HepG2 (cell line): ENCODE measurements around the gene SMIM41. TPM values are rescaled to one million over a fixed set of nuclear protein-coding genes. Genes with fewer than 3 reads are reported as not detected.
A peak's percentile ranks its signal among the peaks of the same experiment; 100 is the strongest.

Experiments
- ATAC-seq: fragments of 200-7000 bp; cut with Tn5 transposase; 3 replicates; pipeline ENCODE4 v1.9.1; 2020; ENCODE audit warnings: mild to moderate bottlenecking, moderate library complexity
- BruUV-seq: library from RNA; stranded (reverse); fragments of 400-500 nt; replicated peaks from 2 replicates; lab custom pipeline; 2021; lab: Mats Ljungman, UMichigan
- CTCF ChIA-PET: fragments of 300-600 bp; formaldehyde crosslinking; extraction: SDS; loops from one replicate; lab custom pipeline; 2021; ENCODE audit warnings: low total read pairs, inconsistent platforms, low intra/inter-chr PET ratio; lab: Yijun Ruan, JAX
- POLR2A ChIA-PET: fragments of 350-600 bp; sonication (Branson Sonifier 250); formaldehyde crosslinking; loops from one replicate; lab custom pipeline; 2020; ENCODE audit warnings: antibody characterized with exemption, inconsistent platforms; lab: Yijun Ruan, JAX
- DNase-seq: peaks from one replicate; pipeline ENCODE4 v3.0.0-alpha.2; 2015; ENCODE audit warnings: low spot score
- FAIRE-seq: peaks from 3 replicates; lab custom pipeline; 2011; peaks lifted over from hg19 to GRCh38; lab: Jason Lieb, UNC
- H2AFZ ChIP-seq: one replicate; pipeline ENCODE4 v1.6.1; 2011; ENCODE audit warnings: low read length, inconsistent platforms
- H3K27ac ChIP-seq: fragments of 300-600 bp; 3 replicates; pipeline ENCODE4 v1.8.0; 2011; ENCODE audit warnings: mixed run types, mild to moderate bottlenecking, mixed read lengths, low read length, inconsistent platforms; ENCODE audit not compliant: insufficient read depth; ENCODE audit errors: extremely low read length
- H3K27me3 ChIP-seq, 2 experiments: fragments of 200-600 bp in 1 of 2; 2 replicates in 1 of 2; 3 replicates in 1 of 2; pipeline versions ENCODE4 v1.6.0 to v1.8.0; 2011; ENCODE audit warnings: low read length in 2 of 2, mild to moderate bottlenecking in 2 of 2, moderate library complexity in 2 of 2, inconsistent platforms in 1 of 2; ENCODE audit not compliant: insufficient read depth in 2 of 2, control insufficient read depth in 1 of 2
- H3K36me3 ChIP-seq, 2 experiments: fragments of 200-600 bp in 1 of 2; replicated peaks in 1 of 2; 2 replicates in 1 of 2; 3 replicates in 1 of 2; pipeline versions ENCODE4 v1.5.1 to v1.8.0; 2011; ENCODE audit warnings: low read length in 2 of 2, inconsistent platforms in 1 of 2; ENCODE audit not compliant: insufficient read depth in 2 of 2, control insufficient read depth in 1 of 2
- H3K4me1 ChIP-seq: 2 replicates; pipeline ENCODE4 v1.5.1; 2012; ENCODE audit warnings: low read length, inconsistent platforms; ENCODE audit not compliant: insufficient read depth
- H3K4me2 ChIP-seq: 2 replicates; pipeline ENCODE4 v1.6.0; 2011; ENCODE audit warnings: low read depth, low read length, inconsistent platforms
- H3K4me3 ChIP-seq, 3 experiments: fragments of 200-600 bp in 1 of 3; sonication (generic), shearing (Covaris generic) in 1 of 3; replicated peaks in 1 of 3; 2 replicates each; pipeline ENCODE4 v1.5.1; 2011 to 2016; ENCODE audit warnings: low read length in 3 of 3, inconsistent platforms in 2 of 3, low read depth in 2 of 3, mild to moderate bottlenecking in 2 of 3, control low read depth in 1 of 3, mixed read lengths in 1 of 3; ENCODE audit not compliant: insufficient read depth in 1 of 3
- H3K79me2 ChIP-seq: one replicate; pipeline ENCODE4 v1.6.1; 2011; ENCODE audit warnings: low read length, inconsistent platforms; ENCODE audit not compliant: insufficient read depth
- H3K9ac ChIP-seq: 2 replicates; pipeline ENCODE4 v1.6.0; 2011; ENCODE audit warnings: mild to moderate bottlenecking, low read depth, low read length, inconsistent platforms; ENCODE audit not compliant: insufficient read depth
- H3K9me3 ChIP-seq: 2 replicates; pipeline ENCODE4 v1.5.1; 2012; ENCODE audit warnings: mild to moderate bottlenecking, low read length
- H4K20me1 ChIP-seq: 2 replicates; pipeline ENCODE4 v1.6.0; 2011; ENCODE audit warnings: inconsistent platforms, mild to moderate bottlenecking, low read length, moderate library complexity; ENCODE audit not compliant: insufficient read depth
- SAP130 ChIP-seq: IDR thresholded peaks from 2 replicates; pipeline ENCODE4 v1.6.1; 2016; ENCODE audit warnings: low read depth
- TEAD3 ChIP-seq: optimal IDR thresholded peaks from 2 replicates; pipeline ENCODE3; 2016; ENCODE audit warnings: borderline replicate concordance
- ZBTB38 ChIP-seq: sonication (generic); formaldehyde crosslinking; IDR thresholded peaks from 2 replicates; pipeline ENCODE4 v1.5.1; 2020; ENCODE audit warnings: mild to moderate bottlenecking, missing genetic modification reagents
- ZNF317 ChIP-seq: sonication (generic); formaldehyde crosslinking; IDR thresholded peaks from 2 replicates; pipeline ENCODE4 v1.5.0; 2020; ENCODE audit warnings: mild to moderate bottlenecking, missing genetic modification reagents
- WGBS: methylation state at CpG from one replicate; pipeline ENCODE4 v1.1.6; 2017; ENCODE audit warnings: low lambda C conversion rate; 5-methylcytosine and 5-hydroxymethylcytosine counted together
- in situ Hi-C: cut with HindIII; loops from 2 replicates; pipeline ENCODE4 v1.10.0; 2017; ENCODE audit warnings: low pct_unique_long_range_greater_than_20kb; ENCODE audit not compliant: extremely low pct_ligation_motif_present
- intact Hi-C: fragments of 100-400 bp; cut with micrococcal nuclease; formaldehyde crosslinking; loops from one replicate; pipeline ENCODE4 v1.10.0; 2022; ENCODE audit not compliant: unreplicated experiment
- polyA plus RNA-seq, 8 experiments: library from polyadenylated mRNA; depleted of rRNA in 3 of 8; stranded (reverse) in 7 of 8; unstranded in 1 of 8; fragments of >200 nt; fragmentation: Illumina TruSeq in 4 of 8; extraction: Trizol in 4 of 8; gene quantifications; 2 replicates each; pipeline versions ENCODE4 v1.2.1 to v1.2.3, GENCODE V29; 2011 to 2016; ENCODE audit warnings: low read depth in 4 of 8, missing spikeins in 1 of 8, mixed read lengths in 1 of 8; ENCODE audit not compliant: insufficient read depth in 1 of 8
- total RNA-seq, 5 experiments: library from RNA; depleted of rRNA; stranded (reverse); fragments of >200 nt; fragmentation: Illumina TruSeq; extraction: Trizol; gene quantifications; 2 replicates each; pipeline ENCODE4 v1.2.3, GENCODE V29; 2016; ENCODE audit warnings: low read depth in 1 of 5
- TF ChIP-seq, protein P1 (sequence below): sonication (generic); formaldehyde crosslinking; IDR thresholded peaks from 2 replicates; pipeline ENCODE4 v1.5.1; 2020; ENCODE audit warnings: mild to moderate bottlenecking, missing genetic modification reagents, moderate library complexity
- TF ChIP-seq, protein P2 (sequence below): sonication (generic); IDR thresholded peaks from 2 replicates; pipeline ENCODE4 v1.6.1; 2016; ENCODE audit warnings: low read depth, borderline replicate concordance

Gene SMIM41
- total and polyA plus RNA-seq, 2 of the 13 experiments (the other 11 are each of a cell fraction or from before 2014, with no cell fraction given), result not detected

DNA sequence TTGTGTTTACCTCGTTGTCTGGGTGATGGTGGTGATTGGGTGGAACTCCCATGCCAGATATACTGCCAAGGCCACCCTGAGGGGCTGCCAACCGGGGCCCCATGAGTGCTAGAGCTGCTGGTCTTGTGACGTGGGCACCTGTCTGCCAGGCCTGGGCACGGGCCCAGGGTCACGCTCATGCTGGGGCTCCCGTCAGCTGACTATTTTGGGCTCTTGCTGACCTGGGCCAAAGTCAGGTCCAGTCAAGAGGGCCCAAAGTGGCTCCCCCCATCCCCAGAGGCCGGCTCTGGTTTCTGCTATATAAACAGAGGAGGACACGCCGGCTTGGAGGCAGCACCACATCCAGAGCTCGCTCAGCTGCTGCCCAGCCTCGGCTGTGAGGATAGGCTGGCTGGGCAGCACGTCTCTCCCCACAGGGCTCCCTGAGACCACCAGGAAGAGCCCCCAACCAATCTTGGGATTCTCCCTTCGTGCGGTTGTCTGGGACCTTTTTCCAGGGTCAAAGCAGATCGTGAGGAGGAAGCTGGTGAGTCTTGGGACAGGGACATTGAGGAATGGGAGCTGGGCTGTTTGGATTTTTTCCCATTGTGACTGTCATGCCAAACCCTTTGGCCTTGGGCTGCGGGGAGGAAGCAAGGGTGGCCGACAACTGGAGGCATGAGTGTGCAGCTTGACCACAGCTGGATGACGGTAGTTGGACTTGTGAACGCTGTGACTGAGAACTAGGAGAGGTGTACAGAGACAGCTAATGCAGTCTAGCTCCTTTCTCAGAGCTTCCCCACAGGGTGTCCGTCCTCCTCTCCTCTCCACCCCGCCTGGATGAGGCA is 35.9 kb upstream of the SMIM41 start:
- H4K20me1 ChIP-seq, result no peaks in the 10 kb centered on the region
- peak; percentile 14 for TF ChIP-seq TEAD3
- TF ChIP-seq, protein P1, sequence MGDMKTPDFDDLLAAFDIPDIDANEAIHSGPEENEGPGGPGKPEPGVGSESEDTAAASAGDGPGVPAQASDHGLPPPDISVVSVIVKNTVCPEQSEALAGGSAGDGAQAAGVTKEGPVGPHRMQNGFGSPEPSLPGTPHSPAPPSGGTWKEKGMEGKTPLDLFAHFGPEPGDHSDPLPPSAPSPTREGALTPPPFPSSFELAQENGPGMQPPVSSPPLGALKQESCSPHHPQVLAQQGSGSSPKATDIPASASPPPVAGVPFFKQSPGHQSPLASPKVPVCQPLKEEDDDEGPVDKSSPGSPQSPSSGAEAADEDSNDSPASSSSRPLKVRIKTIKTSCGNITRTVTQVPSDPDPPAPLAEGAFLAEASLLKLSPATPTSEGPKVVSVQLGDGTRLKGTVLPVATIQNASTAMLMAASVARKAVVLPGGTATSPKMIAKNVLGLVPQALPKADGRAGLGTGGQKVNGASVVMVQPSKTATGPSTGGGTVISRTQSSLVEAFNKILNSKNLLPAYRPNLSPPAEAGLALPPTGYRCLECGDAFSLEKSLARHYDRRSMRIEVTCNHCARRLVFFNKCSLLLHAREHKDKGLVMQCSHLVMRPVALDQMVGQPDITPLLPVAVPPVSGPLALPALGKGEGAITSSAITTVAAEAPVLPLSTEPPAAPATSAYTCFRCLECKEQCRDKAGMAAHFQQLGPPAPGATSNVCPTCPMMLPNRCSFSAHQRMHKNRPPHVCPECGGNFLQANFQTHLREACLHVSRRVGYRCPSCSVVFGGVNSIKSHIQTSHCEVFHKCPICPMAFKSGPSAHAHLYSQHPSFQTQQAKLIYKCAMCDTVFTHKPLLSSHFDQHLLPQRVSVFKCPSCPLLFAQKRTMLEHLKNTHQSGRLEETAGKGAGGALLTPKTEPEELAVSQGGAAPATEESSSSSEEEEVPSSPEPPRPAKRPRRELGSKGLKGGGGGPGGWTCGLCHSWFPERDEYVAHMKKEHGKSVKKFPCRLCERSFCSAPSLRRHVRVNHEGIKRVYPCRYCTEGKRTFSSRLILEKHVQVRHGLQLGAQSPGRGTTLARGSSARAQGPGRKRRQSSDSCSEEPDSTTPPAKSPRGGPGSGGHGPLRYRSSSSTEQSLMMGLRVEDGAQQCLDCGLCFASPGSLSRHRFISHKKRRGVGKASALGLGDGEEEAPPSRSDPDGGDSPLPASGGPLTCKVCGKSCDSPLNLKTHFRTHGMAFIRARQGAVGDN (CRISPR knock-in tag), result peak; percentile 38
- no peak for TF ChIP-seq ZNF317 (CRISPR knock-in tag)
- peak; percentile 25; the same call in 1 of the 2 replicates for TF ChIP-seq SAP130 (CRISPR knock-in tag)
- TF ChIP-seq, protein P2, sequence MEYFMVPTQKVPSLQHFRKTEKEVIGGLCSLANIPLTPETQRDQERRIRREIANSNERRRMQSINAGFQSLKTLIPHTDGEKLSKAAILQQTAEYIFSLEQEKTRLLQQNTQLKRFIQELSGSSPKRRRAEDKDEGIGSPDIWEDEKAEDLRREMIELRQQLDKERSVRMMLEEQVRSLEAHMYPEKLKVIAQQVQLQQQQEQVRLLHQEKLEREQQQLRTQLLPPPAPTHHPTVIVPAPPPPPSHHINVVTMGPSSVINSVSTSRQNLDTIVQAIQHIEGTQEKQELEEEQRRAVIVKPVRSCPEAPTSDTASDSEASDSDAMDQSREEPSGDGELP, result peak; percentile 27; the same call in 1 of the 2 replicates
- 0 out of 2 replicates have a peak, but pooled peaks have one; percentile 17 for TF ChIP-seq ZBTB38
- 49% methylated on average over 7 of the region's 21 CpGs for WGBS
- FAIRE-seq (peak; percentile 18), ATAC-seq (peak; percentile 73), DNase-seq (peak; percentile 52)
- H3K9ac ChIP-seq, result peak overlapping the region; percentile 6; the same call in 1 of the 2 replicates
- in situ Hi-C loops (no loop called here), intact Hi-C loops (no loop called here)
- H3K36me3 ChIP-seq, result no peaks in the 10 kb centered on the region
- H3K27me3 ChIP-seq, result peaks cover 0 to 6% of the 10 kb centered on the region in 2 experiments; a peak in 2 of 5 replicates
- H3K9me3 ChIP-seq, result no peaks in the 10 kb centered on the region
- no peak overlapping the region for H3K27ac ChIP-seq
- ChIA-PET CTCF (no interaction called here), POLR2A (interaction anchor here (0.5 kb wide), 1 partner anchor 10 kb away, joined by 3 read pairs; no protein-coding TSS in a partner anchor)
- BruUV-seq, result no TSS peak
- no peak overlapping the region for H3K4me3 ChIP-seq
- peaks cover 79% of the 10 kb centered on the region for H3K4me1 ChIP-seq
- peak overlapping the region; percentile 11; the same call in 1 of the 2 replicates for H3K4me2 ChIP-seq
- H3K79me2 ChIP-seq, result no peaks in the 10 kb centered on the region
- no peak overlapping the region for H2AFZ ChIP-seq
